DOHH2 (cell line): ENCODE measurements around the gene MAGEH1.

ENCODE experiments used
- H3F3A ChIP-seq: fragments of 200-600 bp; sonication (generic), shearing (Covaris generic); 2 replicates; pipeline ENCODE4 v1.6.0; 2016; ENCODE audit warnings: antibody characterized with exemption, mild to moderate bottlenecking; ENCODE audit not compliant: control insufficient read depth, insufficient read depth
- H3K27ac ChIP-seq: fragments of 200-600 bp; sonication (generic); 2 replicates; pipeline ENCODE4 v1.5.1; 2014; ENCODE audit warnings: low read depth, mild to moderate bottlenecking, low read length, moderate library complexity
- H3K27me3 ChIP-seq: fragments of 200-600 bp; sonication (generic); 2 replicates; pipeline ENCODE4 v1.6.1; 2014; ENCODE audit warnings: mild to moderate bottlenecking, low read length, mixed read lengths; ENCODE audit not compliant: control insufficient read depth
- H3K36me3 ChIP-seq: fragments of 200-600 bp; sonication (generic); 2 replicates; pipeline ENCODE4 v1.6.1; 2014; ENCODE audit warnings: mild to moderate bottlenecking, low read length, moderate library complexity, mixed read lengths; ENCODE audit not compliant: control insufficient read depth
- H3K4me1 ChIP-seq: fragments of 200-600 bp; sonication (generic); 2 replicates; pipeline ENCODE4 v1.6.1; 2014; ENCODE audit warnings: mild to moderate bottlenecking, low read length, mixed read lengths; ENCODE audit not compliant: control insufficient read depth
- H3K4me2 ChIP-seq: fragments of 200-600 bp; sonication (generic); 2 replicates; pipeline ENCODE4 v1.6.0; 2014; ENCODE audit warnings: mild to moderate bottlenecking, low read length, moderate library complexity
- H3K4me3 ChIP-seq: fragments of 200-600 bp; sonication (generic); 2 replicates; pipeline ENCODE4 v1.5.1; 2014; ENCODE audit warnings: mild to moderate bottlenecking, low read length, mixed read lengths
- H3K79me2 ChIP-seq: fragments of 200-600 bp; sonication (generic); 2 replicates; pipeline ENCODE4 v1.6.1; 2014; ENCODE audit warnings: mild to moderate bottlenecking, low read length, mixed read lengths; ENCODE audit not compliant: control insufficient read depth
- H3K9me2 ChIP-seq: fragments of 200-600 bp; sonication (generic); replicated peaks from 2 replicates; pipeline ENCODE4 v1.6.1; 2014; ENCODE audit warnings: mild to moderate bottlenecking, low read length, mixed read lengths; ENCODE audit not compliant: control insufficient read depth
- H3K9me3 ChIP-seq: fragments of 200-600 bp; sonication (generic); 2 replicates; pipeline ENCODE4 v1.6.1; 2014; ENCODE audit warnings: antibody characterized with exemption, low read length, mixed read lengths; ENCODE audit not compliant: control insufficient read depth, insufficient read depth
- H4K20me1 ChIP-seq: fragments of 200-600 bp; sonication (generic); 2 replicates; pipeline ENCODE4 v1.6.0; 2014; ENCODE audit warnings: low read depth, mild to moderate bottlenecking, antibody characterized with exemption, low read length, moderate library complexity; ENCODE audit not compliant: control insufficient read depth, insufficient read depth
- EZH2phosphoT487 ChIP-seq: fragments of 200-600 bp; sonication (generic); IDR thresholded peaks from 2 replicates; pipeline ENCODE4 v1.6.1; 2017; ENCODE audit warnings: borderline replicate concordance, mild to moderate bottlenecking, antibody characterized with exemption, low read length, moderate library complexity, mixed read lengths
- TF ChIP-seq, protein P1 (sequence below): fragments of 200-600 bp; sonication (generic); IDR thresholded peaks from one replicate; pipeline ENCODE4 v1.5.1; 2014; ENCODE audit warnings: antibody characterized with exemption, mild to moderate bottlenecking, low read depth, low read length; ENCODE audit not compliant: poor library complexity, severe bottlenecking

Gene MAGEH1

DNA sequence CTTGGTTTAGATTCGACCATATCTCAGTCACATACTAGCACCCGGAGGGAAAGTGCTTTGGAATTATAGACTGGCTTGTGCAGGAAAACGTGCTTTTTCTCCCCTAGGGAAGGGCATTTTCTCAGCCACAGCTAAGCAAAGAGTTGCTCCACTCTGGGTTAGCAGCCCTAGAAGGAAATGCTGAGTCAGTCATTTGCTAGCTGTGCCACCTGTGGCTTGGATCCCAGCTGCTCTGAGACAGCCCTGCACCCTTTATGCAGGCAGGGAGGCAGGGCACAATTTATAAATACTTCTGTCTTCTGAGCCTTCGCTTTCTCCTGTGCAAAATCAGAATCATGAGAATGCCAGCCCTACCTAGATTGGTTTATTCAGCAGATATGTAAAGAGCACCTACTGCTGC, 39.0 kb downstream of the MAGEH1 start:
- no peak overlapping the region for H3K27ac ChIP-seq
- no peaks in the 10 kb centered on the region for H3K9me3 ChIP-seq
- peaks cover 10% of the 10 kb centered on the region for H3K4me1 ChIP-seq
- no peak for TF ChIP-seq EZH2phosphoT487
- TF ChIP-seq, protein P1, sequence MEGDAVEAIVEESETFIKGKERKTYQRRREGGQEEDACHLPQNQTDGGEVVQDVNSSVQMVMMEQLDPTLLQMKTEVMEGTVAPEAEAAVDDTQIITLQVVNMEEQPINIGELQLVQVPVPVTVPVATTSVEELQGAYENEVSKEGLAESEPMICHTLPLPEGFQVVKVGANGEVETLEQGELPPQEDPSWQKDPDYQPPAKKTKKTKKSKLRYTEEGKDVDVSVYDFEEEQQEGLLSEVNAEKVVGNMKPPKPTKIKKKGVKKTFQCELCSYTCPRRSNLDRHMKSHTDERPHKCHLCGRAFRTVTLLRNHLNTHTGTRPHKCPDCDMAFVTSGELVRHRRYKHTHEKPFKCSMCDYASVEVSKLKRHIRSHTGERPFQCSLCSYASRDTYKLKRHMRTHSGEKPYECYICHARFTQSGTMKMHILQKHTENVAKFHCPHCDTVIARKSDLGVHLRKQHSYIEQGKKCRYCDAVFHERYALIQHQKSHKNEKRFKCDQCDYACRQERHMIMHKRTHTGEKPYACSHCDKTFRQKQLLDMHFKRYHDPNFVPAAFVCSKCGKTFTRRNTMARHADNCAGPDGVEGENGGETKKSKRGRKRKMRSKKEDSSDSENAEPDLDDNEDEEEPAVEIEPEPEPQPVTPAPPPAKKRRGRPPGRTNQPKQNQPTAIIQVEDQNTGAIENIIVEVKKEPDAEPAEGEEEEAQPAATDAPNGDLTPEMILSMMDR, result no peak
- H3K79me2 ChIP-seq, result no peaks in the 10 kb centered on the region
- no peaks in the 10 kb centered on the region for H3K36me3 ChIP-seq
- H4K20me1 ChIP-seq, result no peaks in the 10 kb centered on the region
- no peak overlapping the region for H3K4me3 ChIP-seq
- no peaks in the 10 kb centered on the region for H3K27me3 ChIP-seq
- no peaks in the 10 kb centered on the region for H3K9me2 ChIP-seq
- no peaks in the 10 kb centered on the region for H3F3A ChIP-seq
- H3K4me2 ChIP-seq, result no peak overlapping the region
